Measurements from ENCODE around the gene C10orf90.

C10orf90 gene

GRCh38 chr10:126458466-126458865 is 212.0 kb downstream of the C10orf90 start:
- no peak for DNase-seq

GRCh38 chr10:126456632-126457031 is 213.9 kb downstream of the C10orf90 start:
- DNase-seq, result no peak

- no peak for DNase-seq
Observed at GRCh38 chr10:126455766-126456405, 214.6 kb downstream of the C10orf90 start.

GRCh38 chr10:126455036-126455765 is 215.3 kb downstream of the C10orf90 start:
- DNase-seq, result no peak

- no peak for DNase-seq
Observed at GRCh38 chr10:126454045-126454751, 216.3 kb downstream of the C10orf90 start.

GRCh38 chr10:126452245-126452644 is 218.2 kb downstream of the C10orf90 start:
- DNase-seq, result no peak

GRCh38 chr10:126448091-126448490 is 222.4 kb downstream of the C10orf90 start:
- DNase-seq, result no peak

- DNase-seq, result no peak
Observed at GRCh38 chr10:126439942-126440341, 230.6 kb downstream of the C10orf90 start.

GRCh38 chr10:126438407-126438783 is 232.1 kb downstream of the C10orf90 start:
- no peak for DNase-seq

- DNase-seq, result no peak
Observed at GRCh38 chr10:126437635-126438406, 232.7 kb downstream of the C10orf90 start.

GRCh38 chr10:126434235-126434634 is 236.3 kb downstream of the C10orf90 start:
- DNase-seq, result no peak

GRCh38 chr10:126433351-126433750 is 237.1 kb downstream of the C10orf90 start:
- no peak for DNase-seq

- no peak for DNase-seq
Observed at GRCh38 chr10:126432507-126432906, 238.0 kb downstream of the C10orf90 start.

- DNase-seq, result no peak
Observed at GRCh38 chr10:126431816-126432215, 238.7 kb downstream of the C10orf90 start.

GRCh38 chr10:126430512-126430911 is 240.0 kb downstream of the C10orf90 start:
- no peak for DNase-seq

- no peak for DNase-seq
Observed at GRCh38 chr10:126429275-126429674, 241.2 kb downstream of the C10orf90 start.

GRCh38 chr10:126425489-126426065 is 244.9 kb downstream of the C10orf90 start:
- no peak for DNase-seq

GRCh38 chr10:126425032-126425431 is 245.5 kb downstream of the C10orf90 start:
- no peak for DNase-seq

- DNase-seq, result no peak
Observed at GRCh38 chr10:126423732-126424491, 246.6 kb downstream of the C10orf90 start.

GRCh38 chr10:126422567-126422966 is 247.9 kb downstream of the C10orf90 start:
- DNase-seq, result no peak

- DNase-seq, result no peak
Observed at GRCh38 chr10:126421756-126422256, 248.7 kb downstream of the C10orf90 start.
